C4-2B (cell line): ENCODE measurements around the gene ANO10.

Experiments used
- CTCF ChIP-seq: fragments of 450-650 bp; conservative IDR thresholded peaks from 2 replicates; pipeline ENCODE4 v1.5.1; 2017; ENCODE audit warnings: mild to moderate bottlenecking
- ZFX ChIP-seq: fragments of 450-650 bp; IDR thresholded peaks from 2 replicates; pipeline ENCODE4 v1.6.1; 2017

- TF ChIP-seq CTCF (no peak), ZFX (no peak)
These were observed 258.9 kb downstream of the ANO10 start for GRCh38 chr3:43362961-43363360.
